NCI-H524 (cell line): ENCODE results near the gene UNC79.
"Not testable (repeated sequence)": the region's sequence is repeated elsewhere in the genome, so short reads cannot be mapped to it uniquely, and the experiment has no call there.

Experiments used
- DNase-seq, 2 experiments: peaks; one replicate each; lab custom pipeline; 2025; lab: John Stamatoyannopoulos, UW

Gene UNC79

DNA sequence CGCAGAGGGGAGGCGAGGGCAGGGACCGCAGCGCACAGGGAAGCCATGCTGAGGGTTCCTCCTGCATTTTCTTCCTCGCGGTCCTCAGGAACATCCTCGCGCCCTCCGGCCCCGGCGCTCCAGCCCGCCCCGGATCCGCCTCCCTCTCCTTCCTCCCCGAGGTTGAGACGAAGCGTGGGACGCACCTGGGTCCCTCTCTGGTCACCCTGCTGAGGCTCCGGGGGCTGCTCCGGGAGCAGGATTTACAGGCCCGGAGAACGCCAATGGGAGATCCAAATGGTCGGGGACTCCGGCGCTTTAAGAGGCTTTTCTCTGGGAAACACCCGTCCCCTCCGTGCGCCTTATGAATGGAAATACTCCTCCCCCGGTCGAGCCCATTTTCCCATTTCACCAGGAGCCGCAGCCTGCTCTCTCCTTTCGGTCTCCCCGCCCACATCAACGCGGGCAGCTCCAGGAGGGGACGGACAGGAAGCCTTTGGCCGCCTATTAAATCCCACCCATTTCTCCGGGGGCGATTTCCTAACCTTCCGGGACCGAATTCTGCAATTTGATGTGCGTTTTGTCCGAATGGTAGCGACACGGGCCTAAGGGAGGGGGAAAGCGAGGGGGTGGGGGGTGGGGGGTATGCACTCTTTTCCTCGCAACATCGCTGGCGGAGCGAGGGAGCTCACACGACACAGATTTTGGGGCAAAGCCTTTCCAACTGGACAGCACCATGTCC, at the start of gene UNC79:
Gene UNC79, plus strand, starts transcription at position 625 of the 721 bp plus-strand sequence. Its CDS starts 91 bp downstream, at position 716.
- peak; percentile 88 to 90 for DNase-seq

DNA sequence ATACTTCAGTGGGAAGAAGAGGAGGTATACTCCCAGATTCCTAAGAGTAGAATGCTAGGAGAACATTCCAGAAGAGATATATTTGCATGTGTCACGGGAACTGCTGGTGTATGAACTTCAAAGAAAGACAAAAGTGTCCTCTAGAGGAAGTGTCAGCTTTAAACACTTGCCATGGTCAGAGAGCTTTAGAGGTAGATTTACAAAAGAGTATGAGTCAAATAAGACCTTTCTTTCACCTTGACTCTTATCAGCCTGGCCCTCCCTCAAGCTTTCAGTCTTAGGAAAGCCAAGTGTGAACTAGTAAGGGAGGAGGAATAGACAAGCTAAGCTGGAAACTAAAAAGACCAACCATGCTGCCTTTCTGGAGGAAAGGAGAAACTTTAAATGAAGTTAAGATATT, 49.1 kb upstream of the UNC79 start:
- no peak for DNase-seq

DNA sequence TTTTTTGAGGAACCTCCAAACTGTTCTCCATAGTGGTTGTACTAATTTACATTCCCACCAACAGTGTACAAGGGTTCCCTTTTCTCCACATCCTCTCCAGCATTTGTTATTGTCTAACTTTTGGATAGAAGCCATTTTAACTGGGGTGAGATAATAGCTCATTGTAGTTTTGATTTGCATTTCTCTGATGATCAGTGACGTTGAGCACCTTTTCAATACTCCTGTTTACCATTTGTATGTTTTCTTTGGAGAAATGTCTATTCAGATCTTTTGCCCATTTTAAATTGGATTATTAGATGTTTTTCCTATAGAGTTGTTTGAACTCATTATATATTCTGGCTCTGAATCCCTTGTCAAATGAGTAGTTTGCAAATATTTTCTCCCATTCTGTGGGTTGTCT, 46.5 kb upstream of the UNC79 start:
- DNase-seq: not testable (repeated sequence)

DNA sequence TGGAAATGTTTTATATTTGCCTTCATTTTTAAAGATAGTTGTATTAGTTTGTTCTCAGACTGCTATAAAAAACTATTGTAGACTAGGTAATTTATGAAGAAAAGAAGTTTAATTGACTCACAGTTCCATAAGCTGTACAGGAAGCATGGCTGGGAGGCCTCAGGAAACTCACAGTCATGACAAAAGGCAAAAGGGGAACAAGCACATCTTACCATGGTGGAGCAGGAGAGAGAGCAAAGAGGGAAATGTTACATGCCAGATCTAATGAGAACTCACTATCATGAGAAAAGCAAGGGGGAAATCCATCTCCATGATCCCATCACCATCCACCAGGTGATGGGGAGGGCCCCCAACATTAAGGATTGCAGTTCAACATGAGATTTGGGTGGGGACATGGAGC, 35.5 kb upstream of the UNC79 start:
- no peak for DNase-seq

DNA sequence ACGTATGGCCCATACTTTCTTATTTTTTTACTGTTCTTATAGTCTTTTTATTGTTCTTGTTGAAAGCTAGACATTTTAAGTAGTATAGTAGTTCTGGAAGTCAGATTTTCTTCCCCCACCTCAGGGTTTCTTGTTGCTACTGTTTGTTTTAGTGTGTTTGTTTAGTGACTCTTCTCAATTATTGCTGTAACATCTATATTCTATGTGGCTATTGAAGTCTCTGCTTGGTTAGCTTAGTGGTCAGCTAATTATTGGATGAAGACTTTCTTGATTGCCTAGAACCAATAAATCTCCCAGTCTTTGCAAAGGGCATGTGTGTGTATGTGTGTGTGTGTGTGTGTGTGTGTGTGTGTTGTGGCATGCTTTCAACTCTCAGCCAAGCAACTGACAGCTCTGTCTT, 34.3 kb upstream of the UNC79 start:
- DNase-seq: no peak

DNA sequence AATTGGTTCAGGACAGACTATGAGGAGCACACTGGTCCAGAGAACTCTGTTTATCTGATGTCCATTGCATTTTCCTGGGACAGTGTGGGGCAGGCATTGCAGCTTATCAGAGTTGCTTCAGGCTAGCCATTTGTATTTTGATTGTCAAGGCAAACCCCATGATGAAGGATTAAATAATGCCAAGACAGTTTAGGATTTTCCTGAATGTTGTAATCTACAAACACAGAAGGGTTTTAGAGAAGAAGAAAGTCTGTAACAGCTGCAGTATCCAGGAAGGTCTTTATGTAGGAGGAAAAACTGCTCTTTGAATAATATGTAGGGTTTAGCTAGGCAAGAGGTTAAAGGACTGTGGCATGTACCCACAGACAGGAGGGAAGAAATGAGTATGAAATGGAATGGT, 32.2 kb upstream of the UNC79 start:
- DNase-seq: no peak

DNA sequence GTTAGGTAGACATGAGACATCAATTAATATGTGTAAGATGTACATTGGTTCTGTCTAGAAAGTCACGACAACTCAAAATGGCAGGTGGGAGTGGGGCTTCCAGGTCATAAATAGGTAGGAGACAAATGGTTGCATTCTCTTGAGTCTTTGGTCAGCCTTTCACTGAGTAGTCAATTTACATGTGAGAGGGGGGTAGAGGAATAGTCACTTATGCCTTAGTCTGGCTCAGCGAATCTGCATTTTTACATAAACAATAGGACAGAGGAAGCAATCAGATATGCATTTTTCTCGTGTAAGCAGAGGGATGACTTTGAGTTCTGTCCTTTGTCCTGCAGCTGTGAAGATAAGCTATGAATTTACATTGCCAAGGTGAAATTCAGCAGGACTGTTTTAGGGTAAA, 27.8 kb upstream of the UNC79 start:
- DNase-seq: no peak

DNA sequence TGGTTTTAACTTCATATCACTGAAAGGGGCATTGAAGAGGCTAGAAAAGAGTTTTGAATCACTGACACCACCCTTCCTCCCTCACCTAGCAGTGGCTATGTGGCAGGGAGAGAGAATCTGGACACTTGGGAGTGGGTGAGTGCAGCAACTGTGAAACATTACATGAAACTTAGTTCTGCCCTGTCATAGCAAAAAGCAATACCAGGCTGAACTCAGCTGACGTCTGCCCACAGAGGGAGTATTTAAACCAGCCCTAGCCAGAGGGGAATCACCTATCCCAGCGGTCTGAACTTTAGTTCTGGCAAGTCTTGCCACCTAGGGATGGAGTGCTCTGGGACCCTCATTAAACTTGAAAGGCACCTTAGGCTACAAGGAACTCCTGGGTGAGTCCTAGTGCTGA, 20.7 kb upstream of the UNC79 start:
- no peak for DNase-seq

DNA sequence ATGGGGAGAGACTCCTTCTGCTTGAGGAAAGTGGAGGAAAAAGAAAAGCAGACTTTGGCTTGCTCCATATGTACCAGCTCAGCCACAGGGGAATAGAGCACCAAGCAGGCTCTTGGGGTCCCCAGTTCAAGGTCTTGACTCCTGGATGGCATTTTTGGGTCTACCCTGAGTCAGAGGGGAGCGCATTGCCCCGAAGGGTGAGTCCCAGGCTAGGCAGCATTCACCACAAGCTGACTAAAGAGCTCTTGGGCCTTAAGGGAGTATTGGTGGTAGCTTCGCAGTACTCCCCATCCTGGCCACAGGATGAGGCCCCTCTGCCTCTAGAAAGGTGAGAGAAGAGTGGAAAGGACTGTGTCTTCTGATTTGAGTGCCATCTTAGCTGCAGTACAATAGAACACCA, 19.8 kb upstream of the UNC79 start:
- DNase-seq: no peak

DNA sequence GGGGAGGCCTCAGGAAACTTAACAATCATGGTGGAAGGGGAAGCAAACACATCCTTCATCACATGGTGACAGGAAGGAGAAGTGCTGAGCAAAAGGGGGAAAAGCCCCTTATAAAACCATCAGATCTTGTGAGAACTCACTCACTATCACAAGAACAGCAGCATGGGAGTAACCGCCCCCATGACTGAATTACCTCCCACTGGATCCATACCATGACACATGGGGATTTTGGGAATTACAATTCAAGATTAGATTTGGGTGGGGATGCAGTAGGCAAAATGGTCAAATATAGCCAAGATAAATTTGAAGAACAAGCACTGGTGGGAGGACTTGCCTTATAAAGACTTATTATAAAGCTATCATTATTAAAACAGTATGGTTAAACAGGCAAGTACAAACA, 5.6 kb upstream of the UNC79 start:
- not testable (repeated sequence) for DNase-seq

DNA sequence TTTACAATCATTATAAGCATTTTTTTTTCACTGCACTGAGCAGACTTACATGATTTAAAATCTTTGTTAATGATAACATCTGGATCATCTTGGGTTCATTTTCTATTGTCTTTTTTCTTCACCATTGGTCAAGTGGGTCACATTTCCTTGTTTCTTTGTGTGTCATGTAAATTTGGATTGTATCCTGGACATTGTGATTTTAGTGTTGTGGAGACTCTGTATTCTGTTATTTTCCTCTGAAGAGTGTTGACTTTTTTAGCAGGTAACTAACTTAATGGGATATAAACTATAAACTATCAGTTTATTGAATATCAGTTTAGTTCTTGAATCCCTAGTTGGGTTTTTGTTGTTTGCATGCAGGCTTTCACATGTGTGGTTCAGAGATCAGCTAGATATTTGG, 4.0 kb upstream of the UNC79 start:
- DNase-seq: no peak

DNA sequence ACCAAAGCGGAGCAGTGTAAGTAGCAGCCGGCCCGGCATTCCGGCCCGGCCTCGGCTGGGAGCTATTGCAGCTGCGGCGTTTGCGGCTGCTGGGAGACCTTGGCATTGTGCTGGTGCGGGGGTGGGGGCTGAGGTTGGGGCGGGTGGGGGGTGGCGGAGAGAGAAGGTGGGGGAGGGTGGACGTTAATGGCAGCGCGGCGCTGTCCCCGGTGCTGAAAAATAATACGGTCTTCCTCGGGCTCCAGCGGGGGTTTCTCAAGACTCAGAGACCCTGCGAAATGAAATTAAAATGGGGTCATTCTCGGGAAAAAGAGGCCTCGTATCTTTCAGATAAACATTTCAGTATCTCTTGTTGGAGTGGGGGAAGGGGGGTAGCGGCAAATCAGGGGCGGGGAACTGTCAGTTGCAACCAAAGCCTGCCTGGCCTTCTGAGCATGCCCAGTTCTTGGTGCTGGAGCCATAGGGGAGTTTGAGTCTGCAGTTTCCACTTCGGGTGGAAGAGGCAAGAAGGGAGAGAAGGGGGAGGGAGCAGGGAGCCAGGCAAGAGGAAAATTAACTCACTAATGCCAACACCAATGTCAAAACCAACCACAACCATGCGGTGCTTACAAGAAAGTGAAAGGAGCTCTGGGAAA, 414 bp downstream of the UNC79 start:
- DNase-seq: peak; percentile 88 to 93

DNA sequence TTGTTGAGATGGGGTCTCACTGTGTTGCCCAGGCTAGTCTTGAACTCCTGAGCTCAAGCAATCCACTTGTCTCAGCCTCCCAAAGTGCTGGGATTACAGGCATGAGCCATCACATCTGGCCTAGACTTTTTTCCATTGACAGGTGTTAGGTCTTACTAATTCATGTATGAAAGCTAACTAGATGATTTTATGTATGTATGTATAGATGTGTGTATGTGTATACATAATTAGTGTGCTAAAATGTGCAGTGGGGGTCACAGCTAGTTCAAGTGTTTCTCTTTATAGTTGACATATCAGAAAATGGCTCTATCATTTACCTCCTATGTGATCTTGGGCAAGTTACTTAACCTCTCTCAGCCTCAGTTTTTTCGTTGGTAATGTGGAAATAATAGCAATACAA, 23.5 kb downstream of the UNC79 start:
- no peak for DNase-seq

DNA sequence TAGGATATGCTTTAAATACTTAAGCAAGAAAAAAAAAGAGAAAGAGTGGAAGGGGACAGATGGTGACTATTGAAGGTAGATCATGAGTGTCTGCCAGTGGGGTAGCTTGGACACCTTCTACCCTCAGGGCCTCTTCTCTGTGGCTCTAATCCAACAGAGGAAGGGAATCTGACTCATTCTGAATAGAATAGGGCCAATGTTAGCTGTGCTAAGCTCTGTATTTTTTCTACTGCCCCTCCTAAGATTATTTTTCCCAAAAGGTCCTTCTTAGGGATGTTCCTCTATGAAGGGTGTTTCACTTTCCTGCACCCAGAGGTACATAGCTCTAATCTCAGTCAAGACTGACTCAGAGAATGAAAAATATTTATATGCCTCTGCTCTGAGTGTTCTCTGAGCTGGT, 25.6 kb downstream of the UNC79 start:
- peak; percentile 45 to 79 for DNase-seq

DNA sequence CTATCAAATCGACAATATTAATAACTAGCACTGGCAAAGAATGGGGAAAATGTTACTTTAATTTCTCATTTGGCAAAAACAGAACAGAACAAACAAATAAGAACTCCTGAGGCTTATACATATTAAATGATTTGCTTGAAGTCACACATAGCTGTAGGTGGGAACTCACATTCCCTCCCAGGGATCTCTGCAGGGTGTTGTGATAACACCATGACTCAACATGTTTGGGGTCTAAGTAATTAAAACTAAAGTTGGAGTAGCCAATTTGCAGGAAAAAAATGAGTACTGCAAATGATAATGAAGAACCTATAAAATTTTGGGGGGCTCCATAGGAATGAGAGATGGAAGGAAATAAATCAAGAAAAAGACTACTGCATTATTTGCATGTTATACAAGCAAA, 27.5 kb downstream of the UNC79 start:
- no peak for DNase-seq

DNA sequence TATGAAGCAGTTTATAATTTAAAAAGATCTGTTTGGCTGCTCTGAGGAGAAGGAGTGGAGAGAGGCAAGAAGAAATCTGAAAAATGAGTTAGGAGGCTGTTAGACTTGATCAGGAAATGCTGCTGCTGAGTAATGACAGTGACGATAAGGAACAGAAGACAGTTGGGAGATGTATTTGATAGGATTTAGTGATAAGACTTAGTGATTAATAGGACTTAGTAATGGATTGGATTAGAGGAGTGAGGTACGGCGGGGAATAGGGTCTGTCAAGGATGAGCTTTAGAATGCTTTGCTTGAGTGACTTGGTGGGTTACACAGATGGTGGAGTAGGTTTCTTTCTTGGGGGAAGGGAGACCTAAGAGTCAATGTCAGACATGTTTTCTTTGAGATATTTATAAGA, 31.7 kb downstream of the UNC79 start:
- DNase-seq: peak; percentile 89 to 94

DNA sequence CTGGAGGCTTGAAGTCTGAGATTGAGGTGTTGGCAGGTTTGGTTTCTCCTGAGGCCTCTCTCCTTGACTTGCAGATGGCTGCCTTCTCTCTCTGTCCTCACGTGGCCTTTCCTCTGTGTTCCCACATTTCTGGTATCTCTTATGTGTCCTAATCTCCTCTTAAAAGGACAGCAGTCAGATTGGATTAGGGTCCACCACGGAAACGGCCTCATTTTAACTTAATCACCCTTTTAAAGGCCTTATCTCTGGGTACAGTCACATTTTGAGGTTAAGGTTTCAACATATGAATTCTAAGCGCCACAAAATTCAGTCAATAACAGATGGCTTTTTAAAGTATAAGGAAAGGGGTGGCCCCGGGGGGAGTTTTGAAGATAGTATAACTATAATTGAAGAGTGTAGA, 33.5 kb downstream of the UNC79 start:
- peak; percentile 89 to 94 for DNase-seq

DNA sequence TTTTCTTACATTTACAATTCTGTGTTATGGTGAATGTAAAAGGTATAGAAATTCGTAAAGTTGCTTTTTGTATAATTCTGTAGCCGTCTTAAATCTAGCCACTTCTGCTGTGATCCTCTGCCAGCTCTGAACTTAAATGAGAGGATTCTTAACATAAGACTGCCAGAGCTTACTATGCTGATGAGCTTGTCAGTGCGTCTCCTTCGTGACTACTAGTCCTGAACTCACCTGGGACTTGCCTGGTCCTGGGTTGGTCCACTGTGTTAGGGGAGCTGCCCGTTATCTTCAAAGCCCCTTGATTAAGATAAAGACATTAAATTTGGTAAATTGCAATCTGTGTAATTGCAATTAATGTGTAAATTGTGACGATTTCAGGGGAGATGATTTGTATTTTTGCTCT, 44.7 kb downstream of the UNC79 start:
- DNase-seq: no peak

DNA sequence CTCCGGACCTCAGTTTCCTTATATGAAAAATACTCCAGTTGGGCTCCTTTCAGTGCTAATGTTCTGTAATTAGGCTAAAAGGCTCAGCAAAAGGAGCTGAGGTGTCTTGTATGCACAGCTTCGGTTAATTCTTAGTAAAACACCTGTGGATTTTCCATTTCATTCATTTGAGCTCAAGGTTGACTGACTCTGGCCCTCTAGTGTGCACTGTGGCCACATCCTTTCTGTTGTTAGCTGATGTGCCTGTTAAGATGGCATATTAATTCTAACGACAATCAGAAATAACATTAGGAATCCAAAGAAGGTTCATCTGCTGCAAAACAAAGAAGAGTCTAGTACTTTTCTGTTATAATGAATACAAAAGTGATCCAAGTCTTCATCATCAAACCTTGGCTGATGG, 45.6 kb downstream of the UNC79 start:
- no peak for DNase-seq

DNA sequence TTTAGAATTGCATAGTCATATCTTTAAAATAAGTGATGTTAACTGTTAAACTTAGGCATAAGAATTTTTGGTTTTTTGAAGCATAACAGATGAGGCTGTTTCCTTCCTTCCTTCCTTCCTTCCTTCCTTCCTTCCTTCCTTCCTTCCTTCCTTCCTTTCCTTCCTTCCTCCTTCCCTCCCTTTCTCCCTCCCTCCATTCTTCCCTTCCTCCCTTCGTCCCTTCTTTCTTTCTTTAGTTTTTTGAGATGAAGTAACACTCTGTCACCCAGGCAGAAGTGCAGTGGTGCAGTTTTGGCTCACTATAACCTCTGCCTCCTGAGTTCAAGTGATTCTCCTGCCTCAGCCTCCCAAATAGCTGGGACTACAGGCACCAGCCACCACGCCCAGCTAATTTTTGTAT, 48.3 kb downstream of the UNC79 start:
- DNase-seq: not testable (repeated sequence)

DNA sequence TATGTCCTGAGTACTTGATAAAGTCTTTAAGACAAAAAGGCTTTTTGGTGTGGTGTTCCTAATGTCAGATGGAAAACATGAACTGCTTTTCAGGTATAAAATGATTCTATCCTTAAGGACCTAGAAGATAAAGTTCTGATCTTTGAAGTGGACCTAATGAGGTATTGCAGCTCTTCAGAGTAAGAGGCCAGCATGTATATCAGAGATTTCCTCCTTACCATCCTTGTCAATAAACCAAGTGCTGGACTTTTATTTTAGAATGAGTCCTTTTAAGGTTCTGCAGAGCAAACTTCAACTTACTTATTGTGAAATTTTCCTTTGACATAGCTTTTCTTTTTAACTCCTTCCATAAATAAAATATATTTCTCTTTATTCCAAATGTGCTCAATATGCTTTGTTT, 50.1 kb downstream of the UNC79 start:
- DNase-seq: no peak

DNA sequence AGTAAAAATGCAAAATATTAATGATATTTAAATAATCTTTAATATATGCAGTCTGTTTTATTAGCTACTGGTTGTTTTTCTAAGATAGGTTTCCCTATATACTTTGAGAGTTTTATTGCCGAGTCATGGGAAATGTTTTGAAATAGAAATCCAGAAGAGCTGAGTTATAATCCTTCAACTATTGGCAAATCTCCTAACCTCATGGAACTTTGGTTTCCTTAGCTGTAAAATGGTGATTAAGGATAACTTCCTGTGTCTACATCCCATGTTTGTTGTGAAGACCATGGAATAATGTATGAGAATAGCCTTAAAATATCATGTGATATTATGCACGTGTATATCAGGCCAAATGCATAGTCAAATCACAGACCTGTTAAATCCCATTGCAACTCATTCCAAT, 51.0 kb downstream of the UNC79 start:
- DNase-seq: no peak

DNA sequence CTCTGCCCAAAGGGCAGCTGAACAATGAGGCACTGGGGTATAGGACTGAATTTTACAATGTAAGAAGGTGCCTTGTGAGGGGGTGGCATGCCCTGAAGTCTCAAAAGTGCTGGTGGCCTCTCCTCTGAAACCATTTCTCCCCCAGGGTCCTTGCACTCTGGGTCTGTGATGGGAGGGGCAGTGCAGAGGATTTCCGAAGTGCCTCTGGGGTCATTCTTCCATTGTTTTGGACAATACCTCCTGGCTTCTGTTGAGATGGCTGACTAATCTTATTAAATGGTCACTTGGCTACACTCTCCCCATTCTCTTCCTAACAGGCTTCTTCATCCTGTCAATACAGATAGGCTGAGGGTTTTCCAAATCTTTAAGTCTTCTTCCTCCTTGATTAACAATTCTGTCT, 59.3 kb downstream of the UNC79 start:
- DNase-seq: no peak

DNA sequence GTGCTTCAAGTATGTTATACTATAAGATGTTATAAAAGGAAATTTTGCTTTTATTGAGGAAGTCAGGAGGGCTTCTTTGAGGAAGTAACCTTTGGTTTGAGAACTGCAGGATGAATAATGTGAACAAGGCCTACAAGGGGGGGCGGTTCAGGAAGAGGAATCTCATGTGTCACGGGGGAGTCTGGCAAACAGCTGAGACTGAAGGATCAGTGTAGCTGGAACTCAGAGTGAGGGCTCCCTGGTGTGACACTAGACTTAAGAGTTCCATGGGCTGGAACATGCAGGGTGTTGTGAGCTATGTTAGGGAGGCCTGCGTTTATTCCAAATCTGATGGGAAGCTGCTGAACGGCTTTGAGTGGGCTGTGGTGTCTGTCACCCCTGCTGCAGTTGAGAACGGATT, 62.3 kb downstream of the UNC79 start:
- no peak for DNase-seq
